NT2/D1 (cell line): ENCODE results near the gene FAM13A.

Source experiments
- SUZ12 ChIP-seq: IDR thresholded peaks from 2 replicates; pipeline ENCODE4 v1.6.1; 2011; ENCODE audit not compliant: insufficient read length, insufficient read depth; ENCODE audit errors: extremely low read depth
- YY1 ChIP-seq: IDR thresholded peaks from 2 replicates; pipeline ENCODE4 v1.6.1; 2011; ENCODE audit not compliant: insufficient read length, insufficient read depth
- ZNF274 ChIP-seq: IDR thresholded peaks from 2 replicates; pipeline ENCODE4 v1.6.1; 2011; ENCODE audit warnings: mild to moderate bottlenecking, low read depth, low read length

GRCh38 chr4:88937081-88937480 is 119.9 kb downstream of the FAM13A start:
- no peak for TF ChIP-seq ZNF274
- no peak for TF ChIP-seq YY1
- no peak for TF ChIP-seq SUZ12
